Gastrocnemius medialis (tissue), 4 donors: ENCODE measurements around the gene SENP3. TPM values are rescaled to one million over a fixed set of nuclear protein-coding genes. Genes with fewer than 3 reads are reported as not detected.
A peak's percentile ranks its signal among the peaks of the same experiment; 100 is the strongest.

ENCODE experiments used
- ATAC-seq, 2 donors: fragments of 150-250 bp; one replicate each; pipeline ENCODE4 v1.9.1; 2016
- DNase-seq, 2 donors: peaks; one replicate each; pipeline ENCODE4 v3.0.0-alpha.2; 2019
- H3K27ac ChIP-seq, 4 donors: fragments of 200-600 bp; sonication (generic); 1 replicate in 1 of 4; 2 replicates in 3 of 4; pipeline ENCODE4 v1.5.1; 2016 to 2018; ENCODE audit warnings: mild to moderate bottlenecking in 2 of 4, moderate library complexity in 1 of 4
- H3K27me3 ChIP-seq, 3 donors: fragments of 200-600 bp; sonication (generic) in 2 of 3; 1 replicate in 1 of 3; 2 replicates in 2 of 3; pipeline versions ENCODE4 v1.5.1 to v1.6.0; 2016 to 2019; ENCODE audit warnings: mild to moderate bottlenecking in 1 of 3, moderate library complexity in 1 of 3
- H3K36me3 ChIP-seq, 2 donors: fragments of 200-600 bp; sonication (generic) in 1 of 2; one replicate each; pipeline ENCODE4 v1.5.1; 2017 to 2018
- H3K4me1 ChIP-seq, 2 donors: fragments of 200-600 bp; sonication (generic) in 1 of 2; one replicate each; pipeline ENCODE4 v1.5.1; 2016 to 2017; ENCODE audit warnings: mild to moderate bottlenecking in 2 of 2
- H3K4me3 ChIP-seq, 4 donors: fragments of 200-600 bp; sonication (generic) in 3 of 4; 1 replicate in 1 of 4; 2 replicates in 3 of 4; pipeline ENCODE4 v1.5.1; 2016 to 2019; ENCODE audit warnings: mild to moderate bottlenecking in 2 of 4
- H3K9me3 ChIP-seq, 3 donors: fragments of 200-600 bp; sonication (generic) in 2 of 3; 1 replicate in 1 of 3; 2 replicates in 2 of 3; pipeline ENCODE4 v1.5.1; 2016 to 2019
- CTCF ChIP-seq, 5 experiments: fragments of 450-650 bp in 3 of 5; fragments of 200-600 bp in 2 of 5; sonication (generic) in 2 of 5; IDR thresholded peaks in 4 of 5; conservative IDR thresholded peaks in 1 of 5; 1 replicate in 4 of 5; 2 replicates in 1 of 5; pipeline ENCODE4 v1.5.1; 2016 to 2019; ENCODE audit warnings: antibody characterized with exemption in 5 of 5, mild to moderate bottlenecking in 3 of 5, moderate library complexity in 3 of 5
- POLR2A ChIP-seq, 2 donors: fragments of 450-650 bp; IDR thresholded peaks; one replicate each; pipeline ENCODE4 v1.6.1; 2017; ENCODE audit warnings: antibody characterized with exemption in 2 of 2, mild to moderate bottlenecking in 2 of 2, moderate library complexity in 2 of 2
- in situ Hi-C, 4 donors: fragments of 200-750 bp; cut with MboI; loops; one replicate each; pipeline versions ENCODE4 v1.15.0 to v1.8.0; 2017; ENCODE audit warnings: low sequenced_read_pairs in 4 of 4
- intact Hi-C: fragments of 100-400 bp; cut with DNase I; formaldehyde crosslinking; loops from one replicate; pipeline ENCODE4 v1.15.1; 2023; ENCODE audit warnings: low total_unique reads
- total RNA-seq, 4 donors: library from RNA; depleted of rRNA; stranded (reverse); fragments of >200 nt; gene quantifications; one replicate each; pipeline versions ENCODE4 v1.1.0 to v1.2.3, GENCODE V29; 2016

SENP3 gene
- total RNA-seq, 4 donors from 2014 or later = 63.6 to 71.5 (median 68.8) TPM

GRCh38 chr17:7611635-7612293 is 50.0 kb downstream of the SENP3 start:
- H3K4me3 ChIP-seq = no peak overlapping the region
- H3K36me3 ChIP-seq = peaks cover 0 to 7% of the 10 kb centered on the region in 2 donors
- no peak for TF ChIP-seq POLR2A (IDR thresholded peaks at IDR 0.05)
- TF ChIP-seq CTCF (IDR thresholded peaks at IDR 0.05 in 4 of 5, conservative IDR thresholded peaks at IDR 0.05 in 1 of 5) = no peak
- H3K4me1 ChIP-seq = peaks cover 52 to 53% of the 10 kb centered on the region in 2 donors
- ATAC-seq = no peak
- DNase-seq = no peak
- intact Hi-C loops = no loop called here
- H3K9me3 ChIP-seq = no peaks in the 10 kb centered on the region
- in situ Hi-C loops = no loop called here
- no peaks in the 10 kb centered on the region for H3K27me3 ChIP-seq
- H3K27ac ChIP-seq = peak overlapping the region; percentile 88 to 98 (median 91)

- TF ChIP-seq CTCF (IDR thresholded peaks at IDR 0.05 in 4 of 5, conservative IDR thresholded peaks at IDR 0.05 in 1 of 5) (no peak), POLR2A (IDR thresholded peaks at IDR 0.05) (no peak)
- no peak overlapping the region for H3K4me3 ChIP-seq
- peak overlapping the region; percentile 88 to 98 (median 91) for H3K27ac ChIP-seq
- no peaks in the 10 kb centered on the region for H3K9me3 ChIP-seq
- H3K4me1 ChIP-seq = peaks cover 48% of the 10 kb centered on the region in 2 donors
- no peak for ATAC-seq
- H3K36me3 ChIP-seq = peaks cover 0 to 7% of the 10 kb centered on the region in 2 donors
- H3K27me3 ChIP-seq = no peaks in the 10 kb centered on the region
- intact Hi-C loops (no loop called here), in situ Hi-C loops (no loop called here)
- DNase-seq = no peak
Observed at GRCh38 chr17:7612294-7612640, 50.5 kb downstream of the SENP3 start.

- no peak for DNase-seq
- no peak for TF ChIP-seq CTCF (IDR thresholded peaks at IDR 0.05 in 4 of 5, conservative IDR thresholded peaks at IDR 0.05 in 1 of 5)
- no peak for TF ChIP-seq POLR2A (IDR thresholded peaks at IDR 0.05)
- H3K36me3 ChIP-seq = peaks cover 0 to 7% of the 10 kb centered on the region in 2 donors
- no peaks in the 10 kb centered on the region for H3K9me3 ChIP-seq
- peaks cover 42 to 45% of the 10 kb centered on the region in 2 donors for H3K4me1 ChIP-seq
- ATAC-seq = peak; percentile 4 to 9
- peak overlapping the region; percentile 71 to 95 (median 74) for H3K4me3 ChIP-seq
- intact Hi-C loops = loop anchor here (2.0 kb wide), 2 partner anchors 41 to 53 kb away; partner anchors contain the start of gene SENP3
- in situ Hi-C loops = no loop called here
- no peaks in the 10 kb centered on the region for H3K27me3 ChIP-seq
- H3K27ac ChIP-seq = peak overlapping the region; percentile 88 to 98 (median 91)
Observed at GRCh38 chr17:7613769-7614424, 52.2 kb downstream of the SENP3 start.

GRCh38 chr17:7614425-7615264 is 52.9 kb downstream of the SENP3 start, which contains the start of gene FXR2:
Gene FXR2, minus strand, starts transcription at chr17:7614897. Its CDS starts 365 bp downstream, at chr17:7614532.
- H3K27ac ChIP-seq = peak within 1 kb of the TSS; percentile 88 to 98 (median 91)
- no peaks in the 10 kb centered on the region for H3K27me3 ChIP-seq
- peaks cover 0 to 7% of the 10 kb centered on the region in 2 donors for H3K36me3 ChIP-seq
- H3K9me3 ChIP-seq = no peaks in the 10 kb centered on the region
- in situ Hi-C loops = no loop called here
- TF ChIP-seq POLR2A (IDR thresholded peaks at IDR 0.05) = peak; percentile 97 to 99
- peak; percentile 41 to 81 (median 65) for TF ChIP-seq CTCF (IDR thresholded peaks at IDR 0.05 in 4 of 5, conservative IDR thresholded peaks at IDR 0.05 in 1 of 5)
- DNase-seq = peak; percentile 100
- ATAC-seq = peak; percentile 93 to 94
- intact Hi-C loops = loop anchor here (1.0 to 2.0 kb wide), 5 partner anchors 13 to 130 kb away; partner anchors contain the start of genes POLR2A, SAT2, SENP3 and WRAP53
- H3K4me3 ChIP-seq = peak within 1 kb of the TSS; percentile 71 to 95 (median 74)
- H3K4me1 ChIP-seq = peaks cover 37 to 38% of the 10 kb centered on the region in 2 donors
